Memory B cell (primary cell): ENCODE data around the gene ATF6.

Experiments used
- ATAC-seq: fragments of 150-1000 bp; cut with Tn5 transposase; 2 replicates; pipeline ENCODE4 v1.10.0; 2021; ENCODE audit warnings: low read depth, mild to moderate bottlenecking, moderate library complexity
- DNase-seq, 2 donors: peaks; one replicate each; pipeline ENCODE4 v3.0.0; 2022; ENCODE audit warnings: low spot score in 2 of 2
- H3K27ac Mint-ChIP-seq: one replicate; pipeline ENCODE4 v1.8.0; 2022; ENCODE audit warnings: mild to moderate bottlenecking, moderate library complexity, mixed read lengths
- H3K27me3 Mint-ChIP-seq: one replicate; pipeline ENCODE4 v1.8.0; 2022; ENCODE audit warnings: mixed read lengths
- H3K36me3 Mint-ChIP-seq: one replicate; pipeline ENCODE4 v1.8.0; 2022; ENCODE audit warnings: mild to moderate bottlenecking, mixed read lengths
- H3K4me1 Mint-ChIP-seq: one replicate; pipeline ENCODE4 v1.8.0; 2022; ENCODE audit warnings: mixed read lengths
- H3K4me3 Mint-ChIP-seq: one replicate; pipeline ENCODE4 v1.8.0; 2022; ENCODE audit warnings: mild to moderate bottlenecking, moderate library complexity, mixed read lengths
- H3K9me3 Mint-ChIP-seq: one replicate; pipeline ENCODE4 v1.8.0; 2022; ENCODE audit warnings: mixed read lengths

The ATF6 gene

GRCh38 chr1:162004441-162004950 is 238.4 kb downstream of the ATF6 start:
- H3K9me3 Mint-ChIP-seq = no peaks in the 10 kb centered on the region
- DNase-seq = no peak
- peaks cover 20% of the 10 kb centered on the region for H3K27me3 Mint-ChIP-seq
- H3K4me3 Mint-ChIP-seq = no peak overlapping the region
- H3K36me3 Mint-ChIP-seq = no peaks in the 10 kb centered on the region
- no peak for ATAC-seq
- no peaks in the 10 kb centered on the region for H3K4me1 Mint-ChIP-seq
- H3K27ac Mint-ChIP-seq = no peak overlapping the region

DNA sequence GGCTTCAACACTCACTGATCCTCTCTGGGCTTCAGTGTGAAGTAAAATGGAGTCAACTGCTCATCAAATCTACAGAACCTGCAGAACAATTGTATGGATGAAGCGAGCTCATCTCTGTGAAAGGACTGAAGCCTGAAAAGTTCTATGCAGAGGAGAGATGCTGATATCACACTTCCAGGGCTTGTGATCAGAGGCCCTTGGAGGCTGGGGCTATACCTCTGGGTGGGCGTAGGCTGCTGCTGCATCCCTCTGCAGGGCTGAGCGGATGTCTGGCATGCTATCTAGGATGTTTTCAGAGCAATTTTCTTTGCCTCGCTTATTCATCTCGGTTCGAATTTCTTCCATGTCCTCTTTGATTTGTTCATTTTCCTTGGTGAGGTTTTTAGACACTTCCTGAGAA is 240.0 kb downstream of the ATF6 start:
- Mint-ChIP-seq H3K27me3 (peaks cover 30% of the 10 kb centered on the region), H3K9me3 (no peaks in the 10 kb centered on the region), H3K4me3 (no peak overlapping the region), H3K27ac (no peak overlapping the region), H3K4me1 (no peaks in the 10 kb centered on the region), H3K36me3 (no peaks in the 10 kb centered on the region)
- DNase-seq (no peak), ATAC-seq (no peak)

GRCh38 chr1:162007466-162007865 is 241.3 kb downstream of the ATF6 start:
- no peak for DNase-seq
- Mint-ChIP-seq H3K9me3 (peaks cover 1% of the 10 kb centered on the region), H3K27ac (no peak overlapping the region), H3K4me3 (no peak overlapping the region), H3K27me3 (peaks cover 32% of the 10 kb centered on the region), H3K36me3 (no peaks in the 10 kb centered on the region), H3K4me1 (no peaks in the 10 kb centered on the region)
- no peak for ATAC-seq

DNA sequence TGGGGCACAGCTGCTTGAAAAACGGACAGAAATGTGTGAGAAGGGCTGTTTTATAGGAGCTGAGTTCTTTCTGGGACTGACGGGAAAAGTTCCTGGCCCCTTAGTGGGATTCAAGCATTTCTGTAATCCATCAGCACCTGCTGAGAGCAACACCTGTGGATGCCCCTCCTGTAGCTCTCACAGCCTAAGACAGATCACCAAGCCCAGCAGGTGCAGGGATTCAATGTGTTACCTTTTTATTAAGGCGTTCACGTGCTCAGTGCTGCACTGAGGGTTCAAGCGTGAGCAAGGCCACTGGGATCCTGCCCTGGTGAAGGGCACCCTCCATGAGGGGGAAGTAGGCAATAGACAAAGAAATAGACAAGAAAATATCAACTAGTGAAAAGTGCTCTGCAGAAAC is 242.7 kb downstream of the ATF6 start:
- Mint-ChIP-seq H3K4me3 (no peak overlapping the region), H3K4me1 (no peaks in the 10 kb centered on the region), H3K36me3 (no peaks in the 10 kb centered on the region), H3K27ac (no peak overlapping the region), H3K9me3 (peaks cover 4% of the 10 kb centered on the region), H3K27me3 (peaks cover 29% of the 10 kb centered on the region)
- ATAC-seq (no peak), DNase-seq (no peak)

DNA sequence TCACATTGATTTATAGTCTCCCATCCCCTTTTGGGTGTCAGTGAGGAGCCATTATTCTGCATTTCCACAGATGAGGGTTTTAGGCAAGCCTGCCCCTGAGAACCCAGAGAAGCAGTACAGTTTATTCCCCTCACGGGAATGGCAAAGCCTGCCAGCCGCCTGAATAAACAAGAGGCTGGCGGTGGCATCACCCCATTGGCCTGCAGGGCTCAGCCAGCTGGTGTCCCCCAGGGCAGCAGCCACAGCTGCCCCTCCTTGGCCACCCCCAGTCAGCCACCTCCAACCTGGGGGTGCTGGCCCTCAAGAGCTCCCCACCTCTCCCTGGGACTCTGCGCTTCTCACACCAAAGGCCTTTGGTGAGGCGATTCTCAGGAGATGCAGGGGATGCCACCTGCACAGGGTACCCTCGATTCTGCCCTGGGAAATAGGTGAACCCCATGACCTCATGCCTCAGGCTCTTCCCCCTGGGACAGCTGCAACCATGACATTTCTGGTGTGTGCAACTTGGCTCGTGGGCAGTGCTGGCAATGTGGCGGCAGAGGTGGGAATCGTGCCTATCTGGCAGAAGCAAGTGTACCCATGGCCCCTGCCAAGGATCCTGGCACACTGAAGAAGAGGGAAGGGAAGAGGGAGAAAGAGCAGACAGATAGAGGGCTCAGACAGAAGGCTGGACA is 243.5 kb downstream of the ATF6 start:
- Mint-ChIP-seq H3K36me3 (no peaks in the 10 kb centered on the region), H3K4me3 (no peak overlapping the region), H3K4me1 (no peaks in the 10 kb centered on the region), H3K27ac (no peak overlapping the region), H3K9me3 (peaks cover 5% of the 10 kb centered on the region), H3K27me3 (peaks cover 28% of the 10 kb centered on the region)
- no peak for ATAC-seq
- no peak for DNase-seq

GRCh38 chr1:162010175-162010506 is 244.0 kb downstream of the ATF6 start:
- DNase-seq (no peak), ATAC-seq (no peak)
- Mint-ChIP-seq H3K27ac (no peak overlapping the region), H3K4me1 (no peaks in the 10 kb centered on the region), H3K4me3 (no peak overlapping the region), H3K9me3 (peaks cover 5% of the 10 kb centered on the region), H3K27me3 (peaks cover 23% of the 10 kb centered on the region), H3K36me3 (no peaks in the 10 kb centered on the region)

DNA sequence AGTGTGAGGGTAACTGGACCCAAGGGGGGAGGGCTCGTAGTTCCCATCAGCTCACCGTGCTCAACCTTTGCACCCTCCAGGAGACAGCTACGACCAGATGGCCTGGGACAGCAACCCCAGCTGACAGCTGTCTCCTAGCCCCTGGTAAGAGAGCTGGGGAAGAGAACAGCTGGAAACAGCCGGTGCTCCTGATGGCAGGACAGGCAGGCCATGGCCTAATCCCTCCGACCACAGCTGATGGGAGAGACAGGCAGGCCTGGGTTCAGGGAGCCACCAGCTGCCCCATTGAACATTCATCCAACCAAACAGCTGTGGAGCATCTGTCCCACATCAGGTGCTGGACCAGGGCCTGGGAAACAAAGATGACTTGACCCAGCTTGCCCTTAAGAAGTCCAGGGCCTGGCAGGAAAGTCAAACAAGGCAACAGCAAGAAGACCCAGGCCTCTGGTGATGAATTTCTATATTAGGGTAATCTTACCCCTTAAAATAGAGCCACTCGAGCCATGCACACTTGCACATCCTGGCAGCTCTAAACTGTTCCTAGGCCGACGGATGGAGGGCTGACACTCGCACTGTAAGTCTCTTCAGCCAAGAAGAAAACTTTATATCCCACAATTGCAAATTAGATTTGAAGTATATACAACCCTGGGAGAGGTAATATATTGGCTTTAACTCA is 245.4 kb downstream of the ATF6 start:
- Mint-ChIP-seq H3K27me3 (peaks cover 20% of the 10 kb centered on the region), H3K9me3 (peaks cover 5% of the 10 kb centered on the region), H3K36me3 (no peaks in the 10 kb centered on the region), H3K4me1 (no peaks in the 10 kb centered on the region), H3K27ac (no peak overlapping the region), H3K4me3 (no peak overlapping the region)
- no peak for ATAC-seq
- no peak for DNase-seq

- ATAC-seq (no peak), DNase-seq (no peak)
- Mint-ChIP-seq H3K27ac (no peak overlapping the region), H3K4me3 (no peak overlapping the region), H3K9me3 (peaks cover 7% of the 10 kb centered on the region), H3K36me3 (no peaks in the 10 kb centered on the region), H3K27me3 (peaks cover 21% of the 10 kb centered on the region), H3K4me1 (no peaks in the 10 kb centered on the region)
These were observed 247.2 kb downstream of the ATF6 start for GRCh38 chr1:162013289-162013688.
